ENCODE results near the gene SSBP3.
A peak's percentile ranks its signal among the peaks of the same experiment; 100 is the strongest.

SSBP3 gene

GRCh38 chr1:54259546-54260140 is 146.6 kb downstream of the SSBP3 start:
- DNase-seq = no peak

- DNase-seq = no peak
These were observed 148.3 kb downstream of the SSBP3 start for GRCh38 chr1:54257876-54258275.

- no peak for DNase-seq
These were observed 148.9 kb downstream of the SSBP3 start for GRCh38 chr1:54257346-54257620.

- no peak for DNase-seq
These were observed 149.5 kb downstream of the SSBP3 start for GRCh38 chr1:54256522-54257345.

- DNase-seq = no peak
These were observed 151.0 kb downstream of the SSBP3 start for GRCh38 chr1:54255026-54255702.

- DNase-seq = peak in 1 of 2 donors; percentile 17
These were observed 152.1 kb downstream of the SSBP3 start for GRCh38 chr1:54254055-54254454.

GRCh38 chr1:54253480-54253879 is 152.7 kb downstream of the SSBP3 start:
- DNase-seq = no peak

- no peak for DNase-seq
These were observed 153.7 kb downstream of the SSBP3 start for GRCh38 chr1:54252371-54252936.

- DNase-seq = no peak
These were observed 155.5 kb downstream of the SSBP3 start for GRCh38 chr1:54250670-54251069.

- no peak for DNase-seq
These were observed 156.3 kb downstream of the SSBP3 start for GRCh38 chr1:54249819-54250435.

- no peak for DNase-seq
These were observed 157.2 kb downstream of the SSBP3 start for GRCh38 chr1:54248966-54249365.

- DNase-seq = no peak
These were observed 158.2 kb downstream of the SSBP3 start for GRCh38 chr1:54247863-54248515.

- no peak for DNase-seq
These were observed 160.0 kb downstream of the SSBP3 start for GRCh38 chr1:54246116-54246721.

- DNase-seq = no peak
These were observed 160.7 kb downstream of the SSBP3 start for GRCh38 chr1:54245501-54245900.

GRCh38 chr1:54244655-54245054 is 161.5 kb downstream of the SSBP3 start:
- no peak for DNase-seq

GRCh38 chr1:54243022-54243421 is 163.2 kb downstream of the SSBP3 start:
- no peak for DNase-seq

- DNase-seq = no peak
These were observed 164.8 kb downstream of the SSBP3 start for GRCh38 chr1:54241364-54241763.

- DNase-seq = no peak
These were observed 165.4 kb downstream of the SSBP3 start for GRCh38 chr1:54240741-54241335.

GRCh38 chr1:54239631-54240031 is 166.6 kb downstream of the SSBP3 start:
- no peak for DNase-seq

- DNase-seq = no peak
These were observed 167.2 kb downstream of the SSBP3 start for GRCh38 chr1:54239035-54239383.

GRCh38 chr1:54238353-54239034 is 167.7 kb downstream of the SSBP3 start:
- peak in 1 of 2 donors; percentile 21 for DNase-seq

GRCh38 chr1:54237586-54237985 is 168.6 kb downstream of the SSBP3 start:
- DNase-seq = no peak
